Measurements from ENCODE around the gene ATOH8. TPM values are rescaled to one million over a fixed set of nuclear protein-coding genes. Genes with fewer than 3 reads are reported as not detected.

ATOH8 gene
- total and polyA plus RNA-seq, 8 donors = 1.7 to 13.9 (median 3.5) TPM

DNA sequence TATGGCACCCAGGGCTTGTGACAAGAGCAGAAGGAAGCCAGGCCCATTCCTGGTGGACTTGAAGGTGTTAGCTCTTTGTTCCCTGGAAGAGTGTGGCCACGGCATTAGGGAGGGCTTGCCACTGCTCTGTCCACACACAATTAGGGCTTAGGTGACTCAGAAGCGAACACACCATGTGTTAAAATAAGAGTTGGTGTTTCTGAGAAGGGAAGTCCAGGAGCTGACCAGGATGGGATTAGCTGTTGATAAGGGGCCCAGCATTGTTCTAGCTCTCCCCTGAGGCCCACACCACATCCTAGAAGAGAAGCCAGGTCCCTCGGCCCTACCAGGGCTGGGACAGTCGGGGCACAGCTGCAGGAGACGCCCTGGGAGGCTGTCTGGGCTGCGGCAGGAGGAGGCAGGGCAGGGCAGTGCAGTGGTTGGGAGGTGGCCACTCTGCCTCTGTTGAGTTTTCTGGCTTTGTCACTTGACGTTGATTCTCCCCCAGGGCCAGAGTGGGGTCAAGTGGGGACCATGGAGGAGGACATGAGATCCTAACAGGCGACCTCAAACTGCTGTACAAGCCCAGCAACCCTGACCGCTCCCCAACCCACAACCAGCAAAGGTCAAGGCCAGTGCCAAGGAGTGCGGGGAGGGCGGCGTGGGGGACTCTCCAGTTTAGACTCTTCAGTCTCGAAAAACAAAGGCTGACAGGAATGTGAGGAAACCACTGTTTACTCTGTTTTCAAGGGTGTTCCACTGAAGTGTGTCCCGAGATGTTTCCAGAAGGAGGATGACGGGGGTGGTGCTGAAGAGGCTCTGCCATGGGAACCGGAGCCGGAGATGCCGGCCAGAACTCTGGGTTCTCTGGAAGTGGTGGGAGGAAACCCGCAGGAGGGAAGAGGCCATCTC lies 42.9 kb upstream of the ATOH8 start:
- no peak for DNase-seq
- Histone ChIP-seq H3K27ac (peak overlapping the region in 2 of 4 donors; percentile 35 to 58), H3K36me3 (no peaks in the 10 kb centered on the region), H3K27me3 (no peaks in the 10 kb centered on the region), H3K4me1 (peaks cover 0 to 17% (median 4%) of the 10 kb centered on the region in 3 donors), H3K9me3 (no peaks in the 10 kb centered on the region), H3K4me3 (no peak overlapping the region)
- ATAC-seq = no peak
- TF ChIP-seq CTCF (IDR thresholded peaks at IDR 0.05) = no peak
- WGBS, 2 donors = 69 to 74% methylated on average over 19 of the region's 19 CpGs
- FAIRE-seq = no peak
- intact Hi-C loops (cut with DNase I) = no loop called here

- Histone ChIP-seq H3K27ac (peak overlapping the region in 2 of 4 donors; percentile 35 to 44), H3K4me1 (peaks cover 0 to 13% (median 4%) of the 10 kb centered on the region in 3 donors), H3K9me3 (no peaks in the 10 kb centered on the region), H3K36me3 (no peaks in the 10 kb centered on the region), H3K27me3 (no peaks in the 10 kb centered on the region), H3K4me3 (no peak overlapping the region)
- ATAC-seq = no peak
- no peak for TF ChIP-seq CTCF (IDR thresholded peaks at IDR 0.05)
- DNase-seq = no peak
- intact Hi-C loops (cut with DNase I) = no loop called here
- WGBS, 2 donors = 84 to 89% methylated on average over 8 of the region's 8 CpGs
- FAIRE-seq = no peak
Measured at GRCh38 chr2:85711578-85712060, 42.2 kb upstream of the ATOH8 start.

DNA sequence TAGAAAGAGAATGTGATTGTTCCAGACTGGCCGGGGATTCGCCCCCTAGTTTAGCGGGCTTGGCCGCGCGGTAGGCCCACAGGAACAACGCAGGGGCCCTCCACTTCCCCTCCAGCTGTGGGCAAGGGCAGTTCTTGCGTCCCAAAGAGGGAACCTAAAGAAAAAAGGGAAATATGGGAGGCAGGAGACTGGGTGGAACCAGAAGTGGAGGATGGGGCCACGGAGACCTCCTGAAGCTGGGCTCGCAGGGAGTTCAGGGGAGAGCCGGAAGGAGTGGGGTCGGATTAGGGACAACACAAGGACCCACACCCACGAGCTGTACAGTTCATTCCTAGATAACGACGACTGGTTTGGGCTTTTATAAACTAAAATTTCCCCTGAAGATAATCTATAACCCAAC lies 41.5 kb upstream of the ATOH8 start:
- WGBS, 2 donors = 80 to 88% methylated on average over 15 of the region's 15 CpGs
- H3K27me3 ChIP-seq = no peaks in the 10 kb centered on the region
- intact Hi-C loops (cut with DNase I) = no loop called here
- H3K27ac ChIP-seq = peak overlapping the region in 2 of 4 donors; percentile 35 to 53
- no peak for DNase-seq
- no peaks in the 10 kb centered on the region for H3K9me3 ChIP-seq
- no peaks in the 10 kb centered on the region for H3K36me3 ChIP-seq
- H3K4me3 ChIP-seq = no peak overlapping the region
- TF ChIP-seq CTCF (IDR thresholded peaks at IDR 0.05) = no peak
- no peak for FAIRE-seq
- peak in 2 of 4 donors; percentile 17 to 42 for ATAC-seq
- H3K4me1 ChIP-seq = peaks cover 0 to 13% (median 4%) of the 10 kb centered on the region in 3 donors

GRCh38 chr2:85712849-85713612 lies 40.8 kb upstream of the ATOH8 start:
- 51 to 56% methylated on average over 9 of the region's 9 CpGs for WGBS, 2 donors
- no peaks in the 10 kb centered on the region for H3K9me3 ChIP-seq
- TF ChIP-seq CTCF (IDR thresholded peaks at IDR 0.05) = no peak
- H3K36me3 ChIP-seq = no peaks in the 10 kb centered on the region
- peak overlapping the region in 3 of 4 donors; percentile 10 to 53 (median 37) for H3K27ac ChIP-seq
- H3K4me1 ChIP-seq = peaks cover 0 to 9% (median 4%) of the 10 kb centered on the region in 3 donors
- H3K4me3 ChIP-seq = no peak overlapping the region
- ATAC-seq (peak; percentile 73 to 86 (median 76)), FAIRE-seq (no peak), DNase-seq (peak in 4 of 6 donors; percentile 28 to 78 (median 49))
- intact Hi-C loops (cut with DNase I) = no loop called here
- H3K27me3 ChIP-seq = no peaks in the 10 kb centered on the region

Data from pancreas (tissue), 10 donors.